ENCODE results near the gene CPNE5.
"Not testable (repeated sequence)": the region's sequence is repeated elsewhere in the genome, so short reads cannot be mapped to it uniquely, and the experiment has no call there.

The CPNE5 gene

DNA sequence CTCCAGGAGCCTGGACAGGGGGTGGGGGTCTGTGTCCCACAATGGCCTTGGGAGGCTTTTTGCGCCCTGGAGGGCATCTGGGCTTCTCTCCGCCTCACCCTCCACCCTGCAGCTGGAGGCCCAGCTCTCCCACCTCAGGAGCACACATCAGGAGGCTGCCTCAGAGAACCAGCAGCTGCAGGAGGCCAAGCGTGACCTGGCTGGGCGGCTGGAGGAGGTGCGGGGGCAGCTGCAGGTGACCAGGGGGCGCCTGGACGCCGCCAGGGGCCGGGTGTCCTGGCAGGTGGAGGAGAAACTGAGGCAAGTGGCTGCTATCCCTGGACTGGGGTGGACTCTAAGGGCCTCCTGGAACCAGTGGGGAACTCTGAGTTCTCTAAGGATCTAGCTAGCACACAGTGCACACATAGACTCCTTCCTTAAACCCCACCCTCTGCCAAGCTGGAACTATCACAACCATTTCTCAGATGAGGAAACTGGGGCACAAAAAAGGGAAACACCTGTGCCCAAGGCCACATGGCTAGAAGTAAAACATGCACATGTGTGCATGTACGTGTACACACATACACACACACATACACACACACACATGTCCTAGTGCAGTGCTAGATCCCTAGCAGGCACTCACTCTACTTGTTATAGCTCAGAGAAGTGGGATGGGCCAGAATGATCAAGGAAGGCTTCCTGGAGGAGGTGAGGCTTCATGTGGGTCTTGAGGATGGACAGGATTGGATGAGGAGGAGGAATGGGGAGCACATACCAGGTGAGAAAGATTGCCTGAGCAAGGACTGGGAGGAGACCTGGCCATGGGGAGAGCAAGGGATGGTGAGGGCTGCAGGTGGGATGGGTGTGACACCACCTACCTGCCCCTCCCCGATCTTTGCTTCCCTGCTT, 118.7 kb downstream of the CPNE5 start:
- DNase-seq: no peak

DNA sequence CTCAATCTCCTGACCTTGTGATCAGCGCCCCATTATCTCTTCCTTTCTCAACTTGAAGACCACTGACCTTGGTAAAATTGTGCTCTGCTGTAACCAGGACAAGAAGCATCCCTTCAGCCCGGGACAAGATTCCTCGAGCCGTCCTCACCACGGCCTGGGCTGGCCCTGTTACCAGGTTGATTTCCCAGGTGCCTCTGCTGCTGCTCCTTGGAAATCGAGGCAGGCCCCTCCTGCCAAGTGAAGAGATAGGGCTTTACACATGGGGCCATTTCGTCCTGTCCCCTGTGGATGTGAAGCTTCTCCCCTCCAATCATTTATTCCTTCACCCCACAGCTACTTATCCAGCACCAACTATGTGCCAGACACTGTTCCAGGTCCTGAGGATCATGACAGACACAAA, 120.1 kb downstream of the CPNE5 start:
- DNase-seq: no peak

GRCh38 chr6:36718560-36718959, 120.7 kb downstream of the CPNE5 start:
- no peak for DNase-seq

DNA sequence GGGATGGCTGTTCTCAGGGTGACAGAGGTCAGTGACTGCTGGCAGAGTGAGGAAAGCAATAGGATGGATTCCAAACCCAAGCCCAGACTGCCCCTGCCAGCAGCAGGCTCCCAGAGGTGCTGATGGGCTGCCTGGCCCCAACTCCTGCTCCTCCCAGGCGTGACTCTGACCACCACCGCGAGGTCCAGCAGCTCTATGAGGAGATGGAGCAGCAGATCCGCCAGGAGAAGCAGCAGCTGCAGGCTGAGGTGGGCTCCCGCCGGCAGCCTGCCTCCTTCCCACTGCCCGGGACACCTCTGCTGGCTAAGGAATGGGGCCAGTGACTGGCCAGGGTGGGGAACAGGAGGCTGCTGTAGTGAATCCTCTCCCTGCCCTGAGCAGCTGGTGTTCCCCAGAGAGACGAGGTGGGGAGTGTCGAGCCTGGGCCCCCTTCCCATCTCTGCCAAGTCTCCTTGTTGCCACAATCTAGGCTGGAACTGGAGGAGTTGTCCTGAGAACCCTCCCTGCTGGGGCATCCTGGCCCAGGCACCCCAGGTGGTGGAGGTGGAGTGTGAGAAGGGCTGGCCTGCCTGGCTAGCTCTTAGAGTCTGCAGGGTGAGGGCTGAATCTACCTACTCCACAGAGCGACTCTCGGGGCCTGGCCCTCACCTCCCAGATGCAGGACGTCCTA, 121.2 kb downstream of the CPNE5 start:
- DNase-seq: no peak

- no peak for DNase-seq
Measured at GRCh38 chr6:36717231-36717825, 121.9 kb downstream of the CPNE5 start.

GRCh38 chr6:36716476-36717093, 122.7 kb downstream of the CPNE5 start:
- no peak for DNase-seq

- no peak for DNase-seq
Measured at GRCh38 chr6:36715469-36715868, 123.8 kb downstream of the CPNE5 start.

- no peak for DNase-seq
Measured at GRCh38 chr6:36714511-36714910, 124.7 kb downstream of the CPNE5 start.

- DNase-seq: no peak
Measured at GRCh38 chr6:36713846-36714245, 125.4 kb downstream of the CPNE5 start.

- no peak for DNase-seq
Measured at GRCh38 chr6:36712816-36713215, 126.4 kb downstream of the CPNE5 start.

GRCh38 chr6:36706339-36706738, 132.9 kb downstream of the CPNE5 start:
- DNase-seq: no peak

DNA sequence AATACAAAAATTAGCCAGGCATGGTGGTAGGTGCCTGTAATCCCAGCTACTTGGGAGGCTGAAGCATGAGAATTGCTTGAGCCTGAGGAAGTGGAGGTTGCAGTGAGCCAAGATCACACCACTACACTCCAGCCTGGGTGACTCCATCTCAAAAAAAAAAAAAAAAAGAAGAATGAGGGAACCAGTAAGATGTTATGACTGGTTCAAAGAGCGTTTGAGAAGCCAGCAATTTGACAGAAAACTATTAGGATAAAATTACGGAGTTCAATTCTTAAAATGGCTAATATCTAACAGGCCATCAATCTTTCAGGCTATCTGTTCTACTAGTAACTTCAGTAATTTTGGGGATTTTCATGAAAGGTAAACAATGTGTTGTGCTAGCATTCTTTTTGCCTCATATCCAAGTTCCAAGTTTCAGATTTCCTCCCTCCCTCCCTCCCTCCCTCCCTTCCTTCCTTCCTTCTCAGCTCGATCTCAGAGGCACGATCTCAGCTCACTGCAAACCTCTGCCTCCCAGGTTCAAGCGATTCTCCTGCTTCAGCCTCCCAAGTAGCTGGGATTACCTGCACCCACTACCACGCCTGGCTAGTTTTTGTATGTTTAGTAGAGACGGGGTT, 134.2 kb downstream of the CPNE5 start:
- not testable (repeated sequence) for DNase-seq

DNA sequence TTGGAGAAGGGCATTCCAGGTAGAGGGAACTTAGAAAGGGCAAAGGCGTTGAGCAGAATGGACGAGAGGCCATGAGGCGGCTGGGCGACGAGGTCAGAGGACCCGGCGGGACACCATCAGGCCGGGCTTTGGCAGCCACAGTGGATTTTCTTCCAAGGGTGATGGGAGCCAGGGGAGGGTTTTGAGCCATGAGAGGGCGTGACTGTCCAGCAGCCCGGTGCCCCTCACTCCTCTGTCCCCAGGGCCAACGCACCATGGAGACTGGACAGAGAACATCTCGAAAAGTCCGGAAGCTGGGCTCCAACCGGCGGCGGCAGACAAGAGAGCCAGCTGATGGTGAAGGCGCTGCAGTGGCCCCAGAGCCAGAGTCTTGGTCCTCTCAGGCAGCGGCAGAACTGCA, 135.3 kb downstream of the CPNE5 start:
- no peak for DNase-seq

DNA sequence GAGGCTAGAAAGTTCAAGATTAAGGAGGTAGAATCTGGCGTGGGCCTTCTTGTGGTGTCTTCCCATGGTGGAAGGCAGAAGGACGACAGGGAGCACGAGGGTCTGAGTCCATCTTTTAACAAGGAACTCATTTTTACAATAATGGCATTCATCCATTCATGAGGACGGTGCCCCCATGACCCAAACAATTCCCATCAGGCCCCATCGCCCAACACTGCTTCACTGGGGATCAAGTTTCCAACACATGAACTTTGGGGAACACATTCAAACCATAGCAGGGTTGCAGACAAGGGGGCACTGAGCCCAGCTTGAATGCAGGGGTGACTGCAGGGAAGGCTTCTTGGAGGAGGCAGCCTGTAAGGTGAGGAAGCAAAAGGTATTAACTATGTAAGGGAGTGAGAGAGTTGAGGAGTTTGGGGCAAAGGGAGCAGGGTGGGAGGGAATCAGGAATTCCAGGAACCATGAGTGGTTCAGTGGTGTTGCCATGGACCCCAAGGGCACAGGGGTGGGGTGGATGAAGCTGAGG, 136.1 kb downstream of the CPNE5 start:
- no peak for DNase-seq

DNA sequence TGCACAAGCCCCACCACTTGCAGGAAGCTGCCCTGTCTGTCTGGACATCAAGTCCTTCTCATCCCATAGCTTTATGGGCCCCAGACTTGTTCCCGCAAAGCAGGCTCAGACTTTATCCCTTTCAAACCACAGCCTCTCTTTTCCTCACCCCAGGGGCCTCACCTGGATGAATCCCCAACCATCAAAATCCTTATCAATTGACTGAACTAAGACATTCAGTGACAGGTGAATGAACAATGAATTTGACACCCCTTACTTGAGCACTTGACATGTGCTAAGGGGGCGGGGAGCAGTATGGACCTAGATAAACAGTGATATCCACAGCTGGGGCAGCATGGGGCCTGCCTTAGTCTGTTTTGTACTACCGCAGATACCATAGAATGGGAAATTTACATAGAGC, 136.6 kb downstream of the CPNE5 start:
- DNase-seq: no peak

DNA sequence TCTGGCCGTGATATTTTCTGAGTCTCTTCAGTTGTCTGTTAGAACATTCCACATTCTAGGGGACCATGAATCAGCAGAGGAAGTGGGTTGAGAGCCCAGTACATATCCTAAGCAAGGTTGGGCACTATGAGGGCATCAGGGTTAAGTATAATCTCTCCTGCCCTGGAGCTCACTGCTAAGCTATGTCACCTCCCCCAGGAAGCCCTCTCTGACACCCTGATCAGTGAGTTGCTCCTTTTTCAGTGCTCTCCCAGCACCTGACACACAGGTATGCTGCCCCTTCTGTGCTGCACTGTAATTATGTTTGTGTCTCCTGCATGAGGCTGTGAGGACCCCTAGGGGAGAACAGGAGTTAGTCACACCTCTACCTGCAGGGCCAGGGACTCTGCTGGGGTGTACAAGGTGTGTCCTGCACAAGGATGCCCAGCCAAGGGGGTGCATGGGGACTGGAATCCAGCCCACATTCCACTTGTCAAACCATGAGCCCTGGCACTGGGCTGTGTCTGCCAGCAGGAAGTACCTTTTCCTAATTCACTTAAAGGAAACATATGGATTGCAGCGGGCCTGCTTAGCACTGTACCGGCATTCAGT, 137.7 kb downstream of the CPNE5 start:
- no peak for DNase-seq

GRCh38 chr6:36700831-36701230, 138.4 kb downstream of the CPNE5 start:
- no peak for DNase-seq

DNA sequence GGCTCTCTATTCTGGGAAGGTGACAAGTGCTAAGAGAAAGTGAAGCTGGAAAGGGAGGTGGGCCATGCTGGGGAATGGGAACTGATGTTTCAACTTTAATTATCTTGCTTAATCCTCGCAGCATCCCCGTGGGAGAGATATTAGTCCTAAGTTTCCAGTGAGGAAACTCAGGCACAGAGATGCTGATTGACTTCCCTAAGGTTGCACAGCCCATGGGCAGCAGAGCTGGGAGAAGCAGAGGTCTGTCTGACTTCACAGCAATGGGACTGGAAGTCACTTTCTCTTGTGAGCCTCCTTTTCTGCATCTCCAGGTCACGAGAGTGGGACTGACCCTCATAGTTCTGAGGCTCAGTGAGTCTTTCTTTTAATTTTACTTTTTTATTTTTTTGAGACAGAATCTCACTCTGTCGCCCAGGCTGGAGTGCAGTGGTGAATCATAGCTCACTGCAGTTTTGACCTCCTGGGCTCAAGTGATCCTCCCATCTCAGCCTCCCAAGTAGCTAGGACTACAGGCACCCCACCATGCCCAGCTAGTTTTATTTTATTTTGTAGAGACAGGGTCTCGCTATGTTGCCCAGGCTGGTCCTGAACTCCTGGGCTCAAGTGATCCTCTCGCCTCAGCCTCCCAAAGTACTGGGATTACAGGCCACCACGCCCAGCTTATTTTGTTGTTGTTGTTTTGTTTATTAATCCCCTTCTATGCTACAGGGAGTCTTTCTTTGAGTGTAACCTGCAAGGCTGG, 139.0 kb downstream of the CPNE5 start:
- DNase-seq: no peak

GRCh38 chr6:36699348-36699747, 139.9 kb downstream of the CPNE5 start:
- no peak for DNase-seq

- no peak for DNase-seq
Measured at GRCh38 chr6:36698871-36699271, 140.4 kb downstream of the CPNE5 start.

GRCh38 chr6:36698196-36698595, 141.0 kb downstream of the CPNE5 start:
- DNase-seq: no peak

- DNase-seq: no peak
Measured at GRCh38 chr6:36697481-36697903, 141.8 kb downstream of the CPNE5 start, which contains the start of gene RAB44. RAB44 (plus strand) TSS chr6:36697826; CDS start chr6:36704236, 6,410 bp downstream.

Measured in activated CD8-positive, alpha-beta memory T cell treated with anti-CD3 and anti-CD28 coated beads, Interleukin-2, amount 50 U/mL, for 4 hours (primary cell).